Measurements from ENCODE around the gene TXNDC11. TPM values are rescaled to one million over a fixed set of nuclear protein-coding genes. Genes with fewer than 3 reads are reported as not detected.
A peak's percentile ranks its signal among the peaks of the same experiment; 100 is the strongest.

The TXNDC11 gene
- total RNA-seq, 1 donor from 2014 or later: 36.6 TPM

GRCh38 chr16:11670171-11671131, 72.2 kb downstream of the TXNDC11 start:
- no peak for DNase-seq (ENCODE audit: low spot score)
- intact Hi-C loops (cut with DNase I): no loop called here

GRCh38 chr16:11669380-11670146, 73.1 kb downstream of the TXNDC11 start:
- DNase-seq (ENCODE audit: low spot score) (peak; percentile 70), ATAC-seq (peak; percentile 48)
- intact Hi-C loops (cut with DNase I): no loop called here

More at GRCh38 chr16:11670171-11671131, 72.2 kb downstream of the TXNDC11 start:
- no peak for ATAC-seq

DNA sequence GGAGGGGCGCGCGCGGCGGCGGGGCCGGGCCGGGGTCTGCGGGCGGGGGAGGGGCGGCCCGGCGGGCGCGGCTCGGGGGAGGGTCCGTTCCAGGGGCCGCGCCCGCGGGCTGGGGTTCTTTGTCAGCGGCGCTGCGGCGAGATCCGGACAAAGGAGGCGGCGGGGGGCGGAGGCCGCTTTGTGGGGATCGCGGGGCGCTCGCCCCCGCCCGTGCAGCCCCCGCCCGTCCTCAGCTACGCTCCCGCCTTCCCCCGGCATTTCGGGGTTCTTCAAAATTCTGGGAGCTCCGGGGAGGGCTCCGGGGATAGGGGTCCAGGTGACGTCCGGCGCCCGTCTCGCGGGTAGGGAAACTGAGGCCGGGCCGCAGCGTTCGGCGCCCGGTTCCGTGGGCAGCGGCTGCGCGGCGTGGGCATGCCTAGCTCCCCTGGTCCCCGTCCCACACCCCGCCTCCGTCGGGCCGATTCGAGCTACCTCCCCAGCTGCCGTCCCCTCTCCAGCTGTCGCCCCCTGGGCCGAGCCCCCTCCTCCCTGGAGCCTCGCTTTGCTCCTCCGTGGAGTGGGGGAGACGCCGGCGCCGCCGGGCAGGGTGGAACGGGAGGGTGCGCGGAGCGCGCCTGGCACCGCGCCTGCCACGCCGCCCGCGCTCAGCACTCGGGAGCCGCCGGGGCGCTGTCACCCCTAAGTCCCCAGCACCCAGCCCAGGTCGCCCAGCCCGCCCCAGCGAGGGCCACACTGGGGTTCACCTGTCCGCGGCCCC, 73.9 kb downstream of the TXNDC11 start:
- ATAC-seq: no peak
- peak; percentile 77 for DNase-seq (ENCODE audit: low spot score)
- intact Hi-C loops (cut with DNase I): no loop called here

- DNase-seq (ENCODE audit: low spot score): peak; percentile 93
- intact Hi-C loops (cut with DNase I): no loop called here
- peak; percentile 91 for ATAC-seq
Observed at GRCh38 chr16:11667824-11668622, 74.6 kb downstream of the TXNDC11 start, which contains the start of gene SNN. Gene SNN (plus strand): TSS chr16:11668455. CDS start chr16:11676060, 7,605 bp downstream.

- ATAC-seq: no peak
- DNase-seq (ENCODE audit: low spot score): no peak
- intact Hi-C loops (cut with DNase I): no loop called here
Observed at GRCh38 chr16:11667221-11667823, 75.3 kb downstream of the TXNDC11 start.

- intact Hi-C loops (cut with DNase I): no loop called here
- no peak for ATAC-seq
- no peak for DNase-seq (ENCODE audit: low spot score)
Observed at GRCh38 chr16:11666103-11667055, 76.3 kb downstream of the TXNDC11 start.

DNA sequence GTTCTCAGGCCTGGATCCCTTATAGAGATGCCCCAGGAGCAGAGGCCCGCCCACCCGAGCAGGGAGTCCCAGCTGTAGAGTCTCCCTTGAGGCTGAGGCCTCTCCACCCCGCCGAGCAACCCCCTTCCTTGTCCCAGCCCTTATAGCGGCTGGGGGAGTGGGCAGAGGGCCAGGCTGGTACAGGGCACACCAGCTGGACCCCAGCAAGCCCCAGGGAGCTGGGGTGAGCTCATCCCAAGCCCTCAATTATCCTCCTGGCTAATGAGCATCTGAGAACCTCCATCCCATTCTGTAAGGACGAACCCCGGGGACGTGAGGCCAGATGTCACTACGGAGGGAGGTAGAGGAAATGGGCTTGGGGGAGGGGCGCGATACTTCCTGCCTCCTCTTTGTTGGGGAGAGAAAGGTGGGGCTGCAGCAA, 77.6 kb downstream of the TXNDC11 start:
- ATAC-seq: no peak
- intact Hi-C loops (cut with DNase I): no loop called here
- no peak for DNase-seq (ENCODE audit: low spot score)

DNA sequence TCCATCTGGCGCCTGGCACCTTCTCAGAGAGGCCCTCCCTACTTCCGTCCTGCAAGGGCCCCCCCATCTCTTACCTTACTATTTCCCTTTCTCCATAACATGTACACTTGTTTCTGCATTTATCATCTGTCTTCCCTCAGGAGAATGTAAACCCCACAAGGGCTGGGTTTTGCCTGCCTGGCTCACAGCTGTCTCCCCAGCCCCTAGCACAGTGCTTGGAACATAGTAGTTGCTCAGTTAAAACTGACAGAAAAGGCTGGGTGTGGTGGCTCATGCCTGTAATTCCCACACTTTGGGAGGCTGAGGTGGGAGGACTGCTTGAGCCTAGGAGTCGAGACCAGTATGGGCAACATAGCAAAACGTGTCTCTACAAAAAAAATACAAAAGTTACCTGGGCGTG, 80.1 kb downstream of the TXNDC11 start:
- ATAC-seq (no peak), DNase-seq (ENCODE audit: low spot score) (no peak)
- intact Hi-C loops (cut with DNase I): no loop called here

GRCh38 chr16:11660565-11660964, 82.1 kb downstream of the TXNDC11 start:
- intact Hi-C loops (cut with DNase I): no loop called here
- DNase-seq (ENCODE audit: low spot score): no peak
- no peak for ATAC-seq

DNA sequence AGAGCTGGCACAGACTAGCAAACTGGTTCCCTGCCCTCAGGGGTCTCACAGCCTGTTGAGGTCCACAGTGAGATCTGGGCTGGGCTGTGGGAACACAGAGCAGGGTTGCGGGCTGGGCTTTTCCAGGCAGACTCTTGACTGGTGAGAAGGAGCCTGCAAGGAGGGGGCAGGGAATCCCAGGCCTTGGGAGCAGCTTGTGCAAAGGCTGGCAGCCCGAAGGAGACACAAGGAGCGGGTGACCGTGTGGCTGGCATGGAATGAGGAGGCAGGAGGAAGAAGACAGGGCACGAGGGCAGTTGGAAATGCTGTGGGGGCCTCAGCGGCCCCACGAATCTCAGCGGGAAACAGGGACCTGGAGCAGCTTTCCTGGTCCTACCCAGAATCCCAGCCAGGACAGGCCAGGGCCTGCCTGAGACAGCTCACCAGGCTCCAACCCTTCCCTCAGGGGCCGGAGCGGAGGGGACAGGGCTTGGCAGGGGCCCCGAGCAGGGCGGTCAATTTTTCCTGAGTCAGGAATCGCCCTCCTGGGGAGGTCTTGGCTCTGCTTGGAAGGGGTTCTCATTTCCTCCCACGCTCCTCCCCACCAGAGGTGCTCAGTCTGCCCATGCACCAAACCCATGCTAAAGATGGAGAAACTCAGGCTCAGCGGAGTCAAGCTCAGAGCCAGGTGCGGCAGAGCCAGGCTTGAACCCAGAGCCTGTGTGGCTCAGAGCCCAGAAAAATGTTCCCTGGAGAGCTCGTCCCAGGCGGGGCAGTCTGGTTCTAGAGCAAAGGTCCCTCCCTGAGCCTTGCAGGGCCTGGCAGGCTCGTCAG, 83.6 kb downstream of the TXNDC11 start:
- ATAC-seq: peak; percentile 62
- intact Hi-C loops (cut with DNase I): no loop called here
- DNase-seq (ENCODE audit: low spot score): no peak

DNA sequence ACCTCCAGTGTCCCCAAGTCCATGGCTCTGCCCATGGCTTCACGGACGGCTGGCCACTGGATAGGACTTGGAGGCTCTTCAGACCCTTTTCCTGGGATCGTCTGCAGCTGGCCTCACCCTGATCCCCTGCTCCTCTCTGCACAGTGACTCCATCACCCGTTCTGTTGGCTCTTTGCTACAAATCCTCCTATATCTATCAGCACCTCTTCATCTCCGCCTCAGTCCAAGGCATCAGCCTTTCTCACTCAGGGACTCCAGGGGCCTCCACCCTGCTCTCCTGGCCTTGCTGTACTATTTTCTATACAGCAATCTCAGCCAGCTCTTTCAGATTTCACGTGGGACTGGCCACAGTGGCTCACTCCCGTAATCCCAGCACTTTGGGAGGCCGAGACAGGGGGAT, 85.1 kb downstream of the TXNDC11 start:
- intact Hi-C loops (cut with DNase I): no loop called here
- ATAC-seq (no peak), DNase-seq (ENCODE audit: low spot score) (no peak)

DNA sequence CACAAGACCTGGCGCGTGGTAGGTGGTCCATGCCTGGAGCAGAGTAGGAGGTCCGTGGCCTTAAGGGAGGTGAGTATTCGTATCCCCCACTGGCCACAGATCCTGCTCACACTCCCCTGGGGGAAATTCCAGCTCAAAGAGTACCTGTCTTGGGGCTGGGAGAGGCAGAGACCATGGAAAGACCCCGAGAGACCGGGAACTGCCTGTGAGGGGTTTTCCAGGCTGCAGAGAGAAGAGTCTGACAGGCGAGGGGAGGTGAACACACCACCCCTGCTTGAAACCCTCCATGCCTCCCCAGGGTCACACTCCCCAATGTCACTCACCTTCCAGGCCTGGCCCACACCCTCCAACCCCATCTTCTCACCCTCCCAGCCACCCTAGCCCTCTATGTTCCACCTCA, 87.0 kb downstream of the TXNDC11 start:
- intact Hi-C loops (cut with DNase I): no loop called here
- ATAC-seq: no peak
- no peak for DNase-seq (ENCODE audit: low spot score)

- no peak for ATAC-seq
- intact Hi-C loops (cut with DNase I): loop anchor here (5.0 kb wide), 1 partner anchor 249 kb away; no protein-coding TSS in a partner anchor
- no peak for DNase-seq (ENCODE audit: low spot score)
Observed at GRCh38 chr16:11651796-11652195, 90.9 kb downstream of the TXNDC11 start.

GRCh38 chr16:11650641-11651591, 91.7 kb downstream of the TXNDC11 start:
- DNase-seq (ENCODE audit: low spot score): no peak
- intact Hi-C loops (cut with DNase I): loop anchor here (5.0 kb wide), 1 partner anchor 249 kb away; no protein-coding TSS in a partner anchor

GRCh38 chr16:11649276-11649675, 93.4 kb downstream of the TXNDC11 start:
- intact Hi-C loops (cut with DNase I): no loop called here
- DNase-seq (ENCODE audit: low spot score): no peak
- ATAC-seq: no peak

More at GRCh38 chr16:11650641-11651591, 91.7 kb downstream of the TXNDC11 start:
- no peak for ATAC-seq
